A673 (cell line): Measurements from ENCODE around the gene TTLL4. TPM values are rescaled to one million over a fixed set of nuclear protein-coding genes. Genes with fewer than 3 reads are reported as not detected.
"Not testable (repeated sequence)": the region's sequence is repeated elsewhere in the genome, so short reads cannot be mapped to it uniquely, and the experiment has no call there.

Experiments
- BruUV-seq: library from RNA; stranded (reverse); fragments of 400-500 nt; replicated peaks from 2 replicates; lab custom pipeline; 2021; lab: Mats Ljungman, UMichigan
- CTCF ChIA-PET: fragments of 300-600 bp; sonication (Branson Sonifier 250); formaldehyde crosslinking; loops from one replicate; lab custom pipeline; 2022; ENCODE audit warnings: antibody characterized with exemption; lab: Charles Lee
- POLR2A ChIA-PET: fragments of 300-600 bp; sonication (Branson Sonifier 250); formaldehyde crosslinking; loops from one replicate; lab custom pipeline; 2022; ENCODE audit warnings: antibody characterized with exemption; ENCODE audit not compliant: low non-redundant PET; lab: Charles Lee
- DNase-seq: peaks from one replicate; pipeline ENCODE4 v3.0.0-alpha.2; 2015; ENCODE audit warnings: low spot score
- H3K27ac ChIP-seq: fragments of 200-600 bp; sonication (generic); 2 replicates; pipeline ENCODE4 v1.5.1; 2016; ENCODE audit warnings: mixed run types, low read depth, mild to moderate bottlenecking, mixed read lengths, antibody characterized with exemption, low read length; ENCODE audit not compliant: poor library complexity, severe bottlenecking
- H3K27me3 ChIP-seq: fragments of 200-600 bp; sonication (generic); replicated peaks from 2 replicates; pipeline ENCODE4 v1.6.1; 2017; ENCODE audit warnings: mixed run types, low read depth, mild to moderate bottlenecking, mixed read lengths, antibody characterized with exemption, low read length; ENCODE audit not compliant: insufficient read depth, poor library complexity
- H3K36me3 ChIP-seq: fragments of 200-600 bp; sonication (generic); 2 replicates; pipeline ENCODE4 v1.6.1; 2016; ENCODE audit warnings: mixed run types, mild to moderate bottlenecking, mixed read lengths, antibody characterized with exemption, low read length; ENCODE audit not compliant: insufficient read depth, poor library complexity, severe bottlenecking
- H3K4me1 ChIP-seq: fragments of 200-600 bp; sonication (generic); 2 replicates; pipeline ENCODE4 v1.6.1; 2017; ENCODE audit warnings: mixed run types, mild to moderate bottlenecking, mixed read lengths, antibody characterized with exemption, low read length; ENCODE audit not compliant: insufficient read depth, poor library complexity, severe bottlenecking
- H3K4me3 ChIP-seq: fragments of 200-600 bp; sonication (generic); 2 replicates; pipeline ENCODE4 v1.5.1; 2016; ENCODE audit warnings: low read depth, mixed run types, mild to moderate bottlenecking, mixed read lengths, low read length; ENCODE audit not compliant: poor library complexity, severe bottlenecking
- H3K9me3 ChIP-seq: fragments of 200-600 bp; sonication (generic); 2 replicates; pipeline ENCODE4 v1.6.1; 2016; ENCODE audit warnings: mixed run types, low read depth, mild to moderate bottlenecking, mixed read lengths, antibody characterized with exemption, low read length; ENCODE audit not compliant: poor library complexity, severe bottlenecking
- CTCF ChIP-seq: fragments of 300-800, 200-600 bp; sonication (generic); conservative IDR thresholded peaks from 2 replicates; pipeline ENCODE4 v1.5.1; 2017; ENCODE audit warnings: low read depth, mild to moderate bottlenecking, antibody characterized with exemption, low read length, moderate library complexity, mixed read lengths
- EZH2 ChIP-seq: fragments of 200-600 bp; sonication (generic); IDR thresholded peaks from 2 replicates; pipeline ENCODE4 v1.6.1; 2017; ENCODE audit warnings: borderline replicate concordance, low read depth, mild to moderate bottlenecking, mixed read lengths, antibody characterized with exemption, low read length; ENCODE audit not compliant: poor library complexity, severe bottlenecking
- intact Hi-C: fragments of 100-400 bp; cut with micrococcal nuclease; formaldehyde crosslinking; loops from one replicate; pipeline ENCODE4 v1.10.0; 2022; ENCODE audit not compliant: unreplicated experiment
- total RNA-seq: library from RNA; stranded (reverse); gene quantifications from 2 replicates; pipeline ENCODE4 v1.2.3, GENCODE V29; 2021

Gene TTLL4
- total RNA-seq, 1 experiment from 2014 or later, result 100 TPM

- no peaks in the 10 kb centered on the region for H3K9me3 ChIP-seq
- intact Hi-C loops, result no loop called here
- CTCF ChIA-PET, result no interaction called here
- no peak for TF ChIP-seq EZH2
- TF ChIP-seq CTCF, result no peak
- no peaks in the 10 kb centered on the region for H3K27me3 ChIP-seq
- no peak overlapping the region for H3K4me3 ChIP-seq
- POLR2A ChIA-PET, result no interaction called here
- peaks cover 38% of the 10 kb centered on the region for H3K36me3 ChIP-seq
- DNase-seq, result no peak
- no peaks in the 10 kb centered on the region for H3K4me1 ChIP-seq
- no TSS peak for BruUV-seq
- H3K27ac ChIP-seq, result no peak overlapping the region
These were observed 45.2 kb downstream of the TTLL4 start for GRCh38 chr2:218755567-218756404.

GRCh38 chr2:218756599-218757377, 46.2 kb downstream of the TTLL4 start:
- no peak for TF ChIP-seq EZH2
- TF ChIP-seq CTCF, result no peak
- no peak overlapping the region for H3K27ac ChIP-seq
- no peaks in the 10 kb centered on the region for H3K27me3 ChIP-seq
- ChIA-PET CTCF (interaction anchor here (1.0 kb wide), 1 partner anchor 91 kb away, joined by 3 read pairs; no protein-coding TSS in a partner anchor), POLR2A (no interaction called here)
- no peaks in the 10 kb centered on the region for H3K4me1 ChIP-seq
- BruUV-seq, result no TSS peak
- peaks cover 29% of the 10 kb centered on the region for H3K36me3 ChIP-seq
- DNase-seq, result no peak
- no peak overlapping the region for H3K4me3 ChIP-seq
- intact Hi-C loops, result no loop called here
- no peaks in the 10 kb centered on the region for H3K9me3 ChIP-seq

DNA sequence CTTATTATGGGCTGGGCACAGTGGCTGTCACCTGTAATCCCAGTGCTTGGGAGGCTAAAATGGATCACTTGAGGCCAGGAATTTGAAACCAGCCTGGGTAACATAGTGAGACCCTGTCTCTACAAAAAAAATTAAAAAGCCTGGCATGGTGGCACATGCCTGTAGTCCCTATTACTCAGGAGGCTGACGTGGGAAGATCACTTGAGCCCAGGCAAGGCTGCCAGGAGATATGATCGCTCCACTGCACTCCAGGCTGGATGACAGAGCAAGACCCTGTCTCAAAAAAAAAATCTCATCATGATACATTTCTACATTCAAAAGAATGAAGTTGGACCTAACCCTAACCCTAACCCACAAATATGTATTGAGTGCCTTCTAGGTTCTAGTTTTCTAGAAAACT, 51.2 kb downstream of the TTLL4 start:
- Histone ChIP-seq H3K4me1 (no peaks in the 10 kb centered on the region), H3K4me3 (no peak overlapping the region), H3K27me3 (no peaks in the 10 kb centered on the region), H3K36me3 (no peaks in the 10 kb centered on the region), H3K27ac (no peak overlapping the region), H3K9me3 (no peaks in the 10 kb centered on the region)
- intact Hi-C loops, result no loop called here
- no TSS peak for BruUV-seq
- ChIA-PET POLR2A (no interaction called here), CTCF (no interaction called here)
- no peak for DNase-seq
- TF ChIP-seq CTCF (no peak), EZH2 (no peak)

DNA sequence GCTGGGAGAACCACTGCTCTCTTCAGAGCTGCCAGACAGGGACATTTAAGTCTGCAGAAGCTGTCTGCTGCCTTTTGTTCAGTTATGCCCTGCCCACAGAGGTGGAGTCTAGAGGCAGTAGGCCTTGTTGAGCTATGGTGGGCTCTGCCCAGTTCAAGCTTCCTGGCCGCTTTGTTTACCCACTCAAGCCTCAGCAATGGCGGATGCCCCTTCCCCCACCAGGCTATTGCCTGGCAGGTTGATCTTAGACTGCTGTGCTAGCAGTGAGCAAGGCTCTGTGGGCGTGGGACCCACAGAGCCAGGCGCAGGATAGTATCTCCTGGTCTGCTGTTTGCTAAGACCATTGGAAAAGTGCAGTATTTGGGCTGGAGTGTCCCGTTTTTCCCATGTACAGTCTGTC, 62.1 kb downstream of the TTLL4 start:
- DNase-seq, intact Hi-C loops, H3K27me3 ChIP-seq, H3K27ac ChIP-seq, H3K4me1 ChIP-seq, POLR2A ChIA-PET, H3K4me3 ChIP-seq, CTCF ChIA-PET, H3K9me3 ChIP-seq, BruUV-seq, H3K36me3 ChIP-seq: not testable (repeated sequence)
